ENCODE measurements around the gene CASP2. TPM values are rescaled to one million over a fixed set of nuclear protein-coding genes. Genes with fewer than 3 reads are reported as not detected.
A peak's percentile ranks its signal among the peaks of the same experiment; 100 is the strongest.

CASP2 gene
- total and polyA plus RNA-seq, 4 donors, result 3.4 to 11.3 (median 4.1) TPM

DNA sequence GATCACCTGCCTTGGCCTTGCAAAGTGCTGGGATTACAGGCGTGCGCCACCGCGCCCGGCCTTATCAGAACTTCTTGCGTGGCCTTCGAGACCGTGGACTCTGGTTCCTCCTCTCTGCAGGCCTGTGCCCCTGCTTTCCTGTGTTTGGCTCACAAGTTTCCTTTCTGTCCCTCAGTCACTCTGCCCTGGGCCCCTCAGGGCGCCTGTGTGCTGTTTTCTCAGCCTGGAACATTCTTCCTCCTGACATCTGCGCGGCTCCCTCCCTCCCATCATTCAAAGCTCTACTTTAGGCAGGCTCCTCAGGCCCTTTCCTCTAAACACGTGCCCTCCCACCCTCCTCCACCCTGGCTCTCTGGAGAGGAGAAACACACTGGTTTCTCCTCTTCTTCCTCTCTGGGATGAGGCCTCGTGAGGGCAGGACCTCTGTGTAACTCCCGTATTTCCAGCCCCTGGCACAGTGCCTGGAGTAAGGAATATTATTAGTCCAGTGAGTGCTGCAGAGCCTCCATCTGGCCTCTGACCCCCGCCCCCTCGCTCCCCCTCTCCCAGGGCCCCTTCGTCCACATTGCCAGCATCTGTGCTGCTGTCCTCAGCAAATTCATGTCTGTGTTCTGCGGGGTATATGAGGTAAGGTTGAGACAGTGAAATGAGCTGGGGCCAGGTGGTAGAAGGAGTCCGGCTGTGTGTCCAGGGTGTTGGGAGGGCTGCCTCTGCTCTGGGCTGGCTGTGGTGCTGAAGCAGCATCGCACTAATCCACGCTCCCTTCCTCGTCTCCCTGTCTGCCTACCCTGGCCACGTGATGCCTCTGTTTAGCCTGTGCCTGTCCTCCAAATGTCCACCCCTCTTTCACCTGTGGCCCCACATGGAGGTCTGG lies 34.8 kb downstream of the CASP2 start:
- Histone ChIP-seq H3K9me3 (ENCODE audit: control insufficient read depth in 4 of 4, low read length in 3 of 4) (no peaks in the 10 kb centered on the region), H3K36me3 (ENCODE audit: control insufficient read depth in 4 of 4, insufficient read depth in 3 of 4, low read depth in 1 of 4, low read length in 3 of 4) (no peaks in the 10 kb centered on the region), H3K4me3 (ENCODE audit: low read depth in 1 of 3, low read length in 3 of 3) (no peak overlapping the region), H3K9ac (ENCODE audit: low read depth in 1 of 2, low read length in 2 of 2) (no peak overlapping the region), H3K4me1 (ENCODE audit: control insufficient read depth in 4 of 4, insufficient read depth in 4 of 4, low read length in 3 of 4) (peaks cover 5 to 34% (median 16%) of the 10 kb centered on the region in 4 donors), H3K27me3 (ENCODE audit: control insufficient read depth in 4 of 4, insufficient read depth in 4 of 4, low read length in 3 of 4) (no peaks in the 10 kb centered on the region), H3K27ac (ENCODE audit: low read depth in 1 of 2, low read length in 2 of 2) (no peak overlapping the region)
- peak; percentile 49 for DNase-seq (ENCODE audit: low spot score)
- WGBS, result 74% methylated on average over 23 of the region's 23 CpGs
- no peak for TF ChIP-seq JUND (IDR thresholded peaks at IDR 0.05)
- peak; percentile 87 for TF ChIP-seq NR2F2 (IDR thresholded peaks at IDR 0.05)
- TF ChIP-seq, protein P1, sequence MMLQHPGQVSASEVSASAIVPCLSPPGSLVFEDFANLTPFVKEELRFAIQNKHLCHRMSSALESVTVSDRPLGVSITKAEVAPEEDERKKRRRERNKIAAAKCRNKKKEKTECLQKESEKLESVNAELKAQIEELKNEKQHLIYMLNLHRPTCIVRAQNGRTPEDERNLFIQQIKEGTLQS (IDR thresholded peaks at IDR 0.05), result no peak

DNA sequence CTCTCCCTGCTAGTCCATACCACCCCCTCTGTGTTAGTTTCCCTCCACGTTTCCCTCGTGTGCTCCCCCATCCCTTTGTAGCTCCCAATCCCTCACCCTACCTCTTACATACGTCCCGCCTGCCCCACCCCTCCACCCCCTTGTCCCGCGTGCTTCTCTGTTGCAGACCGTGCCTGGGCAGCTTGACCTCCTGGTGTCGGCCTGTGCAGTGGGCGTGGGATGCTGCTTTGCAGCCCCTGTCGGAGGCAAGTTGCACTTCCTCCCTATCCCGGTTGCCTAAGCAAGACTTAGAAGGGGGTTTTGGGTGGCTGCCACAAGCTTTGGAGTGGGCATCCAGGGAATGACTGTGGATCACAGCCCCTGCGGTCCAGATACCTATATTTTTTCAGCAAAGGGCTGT lies 35.5 kb downstream of the CASP2 start:
- H3K4me1 ChIP-seq (ENCODE audit: control insufficient read depth in 4 of 4, insufficient read depth in 4 of 4, low read length in 3 of 4), result peaks cover 5 to 29% (median 12%) of the 10 kb centered on the region in 4 donors
- no peak for DNase-seq (ENCODE audit: low spot score)
- no peak overlapping the region for H3K9ac ChIP-seq (ENCODE audit: low read depth in 1 of 2, low read length in 2 of 2)
- no peaks in the 10 kb centered on the region for H3K36me3 ChIP-seq (ENCODE audit: control insufficient read depth in 4 of 4, insufficient read depth in 3 of 4, low read depth in 1 of 4, low read length in 3 of 4)
- WGBS, result 80% methylated on average over 12 of the region's 12 CpGs
- TF ChIP-seq GABPA (IDR thresholded peaks at IDR 0.05 in 1 of 2, conservative IDR thresholded peaks at IDR 0.05 in 1 of 2) (no peak), FOXA1 (IDR thresholded peaks at IDR 0.05) (no peak), YY1 (IDR thresholded peaks at IDR 0.05) (no peak), NR2F2 (IDR thresholded peaks at IDR 0.05) (no peak), FOXA2 (IDR thresholded peaks at IDR 0.05) (no peak), RAD21 (IDR thresholded peaks at IDR 0.05) (no peak), EGR1 (IDR thresholded peaks at IDR 0.05; ENCODE audit: low read depth in 2 of 2) (no peak), JUND (IDR thresholded peaks at IDR 0.05) (no peak), HNF4A (conservative IDR thresholded peaks at IDR 0.05) (no peak), RXRA (IDR thresholded peaks at IDR 0.05) (no peak), TAF1 (conservative IDR thresholded peaks at IDR 0.05) (no peak), SP1 (IDR thresholded peaks at IDR 0.05) (no peak)
- TF ChIP-seq, protein P2, sequence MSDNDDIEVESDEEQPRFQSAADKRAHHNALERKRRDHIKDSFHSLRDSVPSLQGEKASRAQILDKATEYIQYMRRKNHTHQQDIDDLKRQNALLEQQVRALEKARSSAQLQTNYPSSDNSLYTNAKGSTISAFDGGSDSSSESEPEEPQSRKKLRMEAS (IDR thresholded peaks at IDR 0.05), result no peak
- TF ChIP-seq, protein P3, sequence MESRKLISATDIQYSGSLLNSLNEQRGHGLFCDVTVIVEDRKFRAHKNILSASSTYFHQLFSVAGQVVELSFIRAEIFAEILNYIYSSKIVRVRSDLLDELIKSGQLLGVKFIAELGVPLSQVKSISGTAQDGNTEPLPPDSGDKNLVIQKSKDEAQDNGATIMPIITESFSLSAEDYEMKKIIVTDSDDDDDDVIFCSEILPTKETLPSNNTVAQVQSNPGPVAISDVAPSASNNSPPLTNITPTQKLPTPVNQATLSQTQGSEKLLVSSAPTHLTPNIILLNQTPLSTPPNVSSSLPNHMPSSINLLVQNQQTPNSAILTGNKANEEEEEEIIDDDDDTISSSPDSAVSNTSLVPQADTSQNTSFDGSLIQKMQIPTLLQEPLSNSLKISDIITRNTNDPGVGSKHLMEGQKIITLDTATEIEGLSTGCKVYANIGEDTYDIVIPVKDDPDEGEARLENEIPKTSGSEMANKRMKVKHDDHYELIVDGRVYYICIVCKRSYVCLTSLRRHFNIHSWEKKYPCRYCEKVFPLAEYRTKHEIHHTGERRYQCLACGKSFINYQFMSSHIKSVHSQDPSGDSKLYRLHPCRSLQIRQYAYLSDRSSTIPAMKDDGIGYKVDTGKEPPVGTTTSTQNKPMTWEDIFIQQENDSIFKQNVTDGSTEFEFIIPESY (IDR thresholded peaks at IDR 0.05), result no peak
- TF ChIP-seq, protein P4, sequence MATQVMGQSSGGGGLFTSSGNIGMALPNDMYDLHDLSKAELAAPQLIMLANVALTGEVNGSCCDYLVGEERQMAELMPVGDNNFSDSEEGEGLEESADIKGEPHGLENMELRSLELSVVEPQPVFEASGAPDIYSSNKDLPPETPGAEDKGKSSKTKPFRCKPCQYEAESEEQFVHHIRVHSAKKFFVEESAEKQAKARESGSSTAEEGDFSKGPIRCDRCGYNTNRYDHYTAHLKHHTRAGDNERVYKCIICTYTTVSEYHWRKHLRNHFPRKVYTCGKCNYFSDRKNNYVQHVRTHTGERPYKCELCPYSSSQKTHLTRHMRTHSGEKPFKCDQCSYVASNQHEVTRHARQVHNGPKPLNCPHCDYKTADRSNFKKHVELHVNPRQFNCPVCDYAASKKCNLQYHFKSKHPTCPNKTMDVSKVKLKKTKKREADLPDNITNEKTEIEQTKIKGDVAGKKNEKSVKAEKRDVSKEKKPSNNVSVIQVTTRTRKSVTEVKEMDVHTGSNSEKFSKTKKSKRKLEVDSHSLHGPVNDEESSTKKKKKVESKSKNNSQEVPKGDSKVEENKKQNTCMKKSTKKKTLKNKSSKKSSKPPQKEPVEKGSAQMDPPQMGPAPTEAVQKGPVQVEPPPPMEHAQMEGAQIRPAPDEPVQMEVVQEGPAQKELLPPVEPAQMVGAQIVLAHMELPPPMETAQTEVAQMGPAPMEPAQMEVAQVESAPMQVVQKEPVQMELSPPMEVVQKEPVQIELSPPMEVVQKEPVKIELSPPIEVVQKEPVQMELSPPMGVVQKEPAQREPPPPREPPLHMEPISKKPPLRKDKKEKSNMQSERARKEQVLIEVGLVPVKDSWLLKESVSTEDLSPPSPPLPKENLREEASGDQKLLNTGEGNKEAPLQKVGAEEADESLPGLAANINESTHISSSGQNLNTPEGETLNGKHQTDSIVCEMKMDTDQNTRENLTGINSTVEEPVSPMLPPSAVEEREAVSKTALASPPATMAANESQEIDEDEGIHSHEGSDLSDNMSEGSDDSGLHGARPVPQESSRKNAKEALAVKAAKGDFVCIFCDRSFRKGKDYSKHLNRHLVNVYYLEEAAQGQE (IDR thresholded peaks at IDR 0.05), result no peak
- no peaks in the 10 kb centered on the region for H3K27me3 ChIP-seq (ENCODE audit: control insufficient read depth in 4 of 4, insufficient read depth in 4 of 4, low read length in 3 of 4)
- H3K4me3 ChIP-seq (ENCODE audit: low read depth in 1 of 3, low read length in 3 of 3), result no peak overlapping the region
- H3K27ac ChIP-seq (ENCODE audit: low read depth in 1 of 2, low read length in 2 of 2), result no peak overlapping the region
- H3K9me3 ChIP-seq (ENCODE audit: control insufficient read depth in 4 of 4, low read length in 3 of 4), result no peaks in the 10 kb centered on the region

All from liver (tissue), 9 donors.